ENCODE results near the gene RASSF4. TPM values are rescaled to one million over a fixed set of nuclear protein-coding genes. Genes with fewer than 3 reads are reported as not detected.

Gene RASSF4
- total and polyA plus RNA-seq, 4 donors, result 19.5 to 55.4 (median 41.6) TPM

DNA sequence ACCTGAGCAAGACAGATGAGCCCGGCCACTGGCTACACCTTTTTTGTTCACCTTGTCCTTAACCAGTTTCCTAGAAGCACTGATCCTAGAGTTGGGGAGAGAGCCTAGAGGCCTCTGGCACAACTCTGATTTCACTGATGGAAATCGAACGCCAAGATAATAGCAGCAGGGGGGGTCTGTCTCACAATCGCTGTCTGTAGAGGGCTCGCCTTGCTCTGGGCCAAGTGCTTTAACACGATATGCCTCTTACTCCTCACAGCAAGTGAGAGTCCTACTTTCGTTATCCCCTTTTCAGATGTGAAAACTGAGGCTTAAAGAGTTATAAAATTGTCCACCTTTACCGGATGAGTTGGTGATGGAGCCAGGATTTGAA lies 472 bp downstream of the RASSF4 start:
- DNase-seq (no peak), ATAC-seq (ENCODE audit: insufficient read depth, low FRiP score) (no peak)
- WGBS, 2 donors, result 40 to 58% methylated on average over 8 of the region's 8 CpGs
- Histone ChIP-seq H3K4me1 (ENCODE audit: control insufficient read depth in 5 of 5, insufficient read depth in 5 of 5, low read length in 5 of 5) (peaks cover 9 to 31% (median 21%) of the 10 kb centered on the region in 5 donors), H3K36me3 (ENCODE audit: control insufficient read depth in 4 of 4, insufficient read depth in 4 of 4, low read length in 4 of 4) (peaks cover 0 to 3% (median under 1%) of the 10 kb centered on the region in 4 donors), H3K9ac (ENCODE audit: insufficient read depth in 1 of 2, low read length in 2 of 2) (no peak overlapping the region), H3K4me3 (peak overlapping the region; percentile 60), H3K27ac (ENCODE audit: low read depth in 1 of 2, low read length in 1 of 2) (peak overlapping the region; percentile 76 to 99), H3K9me3 (ENCODE audit: control insufficient read depth in 4 of 4, insufficient read depth in 3 of 4, low read length in 3 of 4) (no peaks in the 10 kb centered on the region), H3K27me3 (ENCODE audit: control insufficient read depth in 3 of 3, insufficient read depth in 3 of 3, low read length in 2 of 3) (no peaks in the 10 kb centered on the region)
- TF ChIP-seq, protein P1, sequence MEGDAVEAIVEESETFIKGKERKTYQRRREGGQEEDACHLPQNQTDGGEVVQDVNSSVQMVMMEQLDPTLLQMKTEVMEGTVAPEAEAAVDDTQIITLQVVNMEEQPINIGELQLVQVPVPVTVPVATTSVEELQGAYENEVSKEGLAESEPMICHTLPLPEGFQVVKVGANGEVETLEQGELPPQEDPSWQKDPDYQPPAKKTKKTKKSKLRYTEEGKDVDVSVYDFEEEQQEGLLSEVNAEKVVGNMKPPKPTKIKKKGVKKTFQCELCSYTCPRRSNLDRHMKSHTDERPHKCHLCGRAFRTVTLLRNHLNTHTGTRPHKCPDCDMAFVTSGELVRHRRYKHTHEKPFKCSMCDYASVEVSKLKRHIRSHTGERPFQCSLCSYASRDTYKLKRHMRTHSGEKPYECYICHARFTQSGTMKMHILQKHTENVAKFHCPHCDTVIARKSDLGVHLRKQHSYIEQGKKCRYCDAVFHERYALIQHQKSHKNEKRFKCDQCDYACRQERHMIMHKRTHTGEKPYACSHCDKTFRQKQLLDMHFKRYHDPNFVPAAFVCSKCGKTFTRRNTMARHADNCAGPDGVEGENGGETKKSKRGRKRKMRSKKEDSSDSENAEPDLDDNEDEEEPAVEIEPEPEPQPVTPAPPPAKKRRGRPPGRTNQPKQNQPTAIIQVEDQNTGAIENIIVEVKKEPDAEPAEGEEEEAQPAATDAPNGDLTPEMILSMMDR (IDR thresholded peaks at IDR 0.05; ENCODE audit: control extremely low read depth, extremely low read depth), result no peak

DNA sequence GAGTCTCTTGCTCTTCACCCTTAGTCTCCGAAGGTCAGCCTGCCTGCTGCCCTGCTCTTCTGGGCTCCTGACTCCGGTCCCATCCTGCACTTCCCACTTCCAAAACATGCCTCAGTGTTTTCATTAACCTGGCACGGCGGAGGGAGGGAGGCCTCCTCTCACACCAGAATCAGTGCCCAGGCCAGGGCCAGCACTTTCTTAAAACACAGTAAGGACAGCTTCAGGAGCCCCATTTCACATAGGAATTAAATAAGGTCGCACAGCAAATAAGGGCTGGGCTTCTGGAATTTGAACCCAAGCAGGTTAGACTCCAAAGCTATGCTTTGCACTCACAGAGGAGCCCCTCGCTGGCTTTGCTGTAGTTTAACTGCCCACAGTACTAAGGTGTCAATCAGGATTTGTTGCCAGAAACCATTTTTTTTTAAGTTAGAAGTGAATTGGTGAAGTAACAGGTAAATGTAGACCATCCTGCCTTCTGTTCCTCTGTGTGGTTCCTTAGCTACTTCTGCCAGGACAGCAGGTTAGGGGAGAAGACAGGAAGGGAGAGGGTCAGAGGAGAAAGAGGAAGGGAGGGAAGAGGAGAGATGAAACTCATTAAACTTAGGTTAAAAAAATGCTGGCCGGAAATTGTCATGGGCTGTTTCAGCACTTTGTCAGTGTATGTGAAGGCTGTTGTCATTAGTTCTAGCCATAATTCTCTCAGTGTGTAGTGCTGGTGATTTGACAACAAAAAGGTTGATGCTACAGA lies 1.1 kb downstream of the RASSF4 start:
- WGBS, 2 donors, result 72 to 73% methylated on average over 7 of the region's 7 CpGs
- H3K9me3 ChIP-seq (ENCODE audit: control insufficient read depth in 4 of 4, insufficient read depth in 3 of 4, low read length in 3 of 4), result no peaks in the 10 kb centered on the region
- no peaks in the 10 kb centered on the region for H3K27me3 ChIP-seq (ENCODE audit: control insufficient read depth in 3 of 3, insufficient read depth in 3 of 3, low read length in 2 of 3)
- peak overlapping the region; percentile 60 for H3K4me3 ChIP-seq
- peak overlapping the region in 1 of 2 donors; percentile 99 for H3K27ac ChIP-seq (ENCODE audit: low read depth in 1 of 2, low read length in 1 of 2)
- DNase-seq (no peak), ATAC-seq (ENCODE audit: insufficient read depth, low FRiP score) (no peak)
- TF ChIP-seq, protein P1 (IDR thresholded peaks at IDR 0.05; ENCODE audit: control extremely low read depth, extremely low read depth), result no peak
- peaks cover 0 to 3% (median under 1%) of the 10 kb centered on the region in 4 donors for H3K36me3 ChIP-seq (ENCODE audit: control insufficient read depth in 4 of 4, insufficient read depth in 4 of 4, low read length in 4 of 4)
- H3K9ac ChIP-seq (ENCODE audit: insufficient read depth in 1 of 2, low read length in 2 of 2), result no peak overlapping the region
- H3K4me1 ChIP-seq (ENCODE audit: control insufficient read depth in 5 of 5, insufficient read depth in 5 of 5, low read length in 5 of 5), result peaks cover 9 to 31% (median 24%) of the 10 kb centered on the region in 5 donors

DNA sequence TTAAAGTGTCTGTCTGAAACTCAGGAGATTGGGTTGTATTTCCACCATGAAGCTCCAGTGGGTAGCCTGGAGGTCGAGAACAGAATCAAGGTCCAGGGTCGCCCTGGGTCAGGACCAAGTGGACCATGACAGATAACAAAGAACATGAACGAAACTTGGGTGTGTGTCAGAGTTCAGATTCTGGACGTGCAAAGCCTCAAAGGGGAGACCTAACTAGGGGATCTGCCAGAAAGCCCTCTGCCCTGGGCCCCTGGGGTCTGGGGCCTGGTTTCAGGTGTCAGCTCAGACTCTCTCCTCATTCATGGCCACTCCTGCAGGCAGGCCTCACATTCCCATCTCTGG lies 1.6 kb downstream of the RASSF4 start:
- TF ChIP-seq, protein P1 (IDR thresholded peaks at IDR 0.05; ENCODE audit: control extremely low read depth, extremely low read depth), result no peak
- peaks cover 9 to 35% (median 23%) of the 10 kb centered on the region in 5 donors for H3K4me1 ChIP-seq (ENCODE audit: control insufficient read depth in 5 of 5, insufficient read depth in 5 of 5, low read length in 5 of 5)
- WGBS, 2 donors, result 68 to 76% methylated on average over 4 of the region's 4 CpGs
- no peak overlapping the region for H3K9ac ChIP-seq (ENCODE audit: insufficient read depth in 1 of 2, low read length in 2 of 2)
- no peaks in the 10 kb centered on the region for H3K9me3 ChIP-seq (ENCODE audit: control insufficient read depth in 4 of 4, insufficient read depth in 3 of 4, low read length in 3 of 4)
- peak overlapping the region in 1 of 2 donors; percentile 99 for H3K27ac ChIP-seq (ENCODE audit: low read depth in 1 of 2, low read length in 1 of 2)
- no peaks in the 10 kb centered on the region for H3K27me3 ChIP-seq (ENCODE audit: control insufficient read depth in 3 of 3, insufficient read depth in 3 of 3, low read length in 2 of 3)
- no peak for DNase-seq
- H3K4me3 ChIP-seq, result no peak overlapping the region
- peaks cover 0 to 3% (median under 1%) of the 10 kb centered on the region in 4 donors for H3K36me3 ChIP-seq (ENCODE audit: control insufficient read depth in 4 of 4, insufficient read depth in 4 of 4, low read length in 4 of 4)
- no peak for ATAC-seq (ENCODE audit: insufficient read depth, low FRiP score)
